Measurements from ENCODE around the gene ZNF584.

GRCh38 chr19:58407658-58408151 lies 744 bp upstream of the ZNF584 start:
- TF ChIP-seq CTCF (IDR thresholded peaks at IDR 0.05) (no peak), POLR2A (IDR thresholded peaks at IDR 0.05) (no peak), POLR2AphosphoS5 (IDR thresholded peaks at IDR 0.05) (no peak)
